WI38 (cell line): ENCODE data around the gene STX2.
"Not testable (repeated sequence)": the region's sequence is repeated elsewhere in the genome, so short reads cannot be mapped to it uniquely, and the experiment has no call there.

Experiments
- H3K4me3 ChIP-seq: 2 replicates; pipeline ENCODE4 v1.5.1; 2011; ENCODE audit warnings: low read depth, mild to moderate bottlenecking, control low read depth, low read length
- CTCF ChIP-seq: IDR thresholded peaks from 2 replicates; pipeline ENCODE4 v1.5.1; 2012; ENCODE audit warnings: low read depth, mild to moderate bottlenecking, control low read depth, low read length

STX2 gene

GRCh38 chr12:130863298-130863697, 24.2 kb upstream of the STX2 start:
- TF ChIP-seq CTCF: no peak
- no peak overlapping the region for H3K4me3 ChIP-seq

GRCh38 chr12:130862771-130863170, 23.7 kb upstream of the STX2 start:
- not testable (repeated sequence) for H3K4me3 ChIP-seq

- no peak overlapping the region for H3K4me3 ChIP-seq
- no peak for TF ChIP-seq CTCF
These were observed 23.1 kb upstream of the STX2 start for GRCh38 chr12:130862161-130862560.

GRCh38 chr12:130860311-130860710, 21.3 kb upstream of the STX2 start:
- TF ChIP-seq CTCF: no peak
- H3K4me3 ChIP-seq: no peak overlapping the region

GRCh38 chr12:130859161-130859560, 20.1 kb upstream of the STX2 start:
- no peak for TF ChIP-seq CTCF
- H3K4me3 ChIP-seq: no peak overlapping the region

- H3K4me3 ChIP-seq: no peak overlapping the region
- no peak for TF ChIP-seq CTCF
These were observed 19.0 kb upstream of the STX2 start for GRCh38 chr12:130858084-130858483.

- no peak overlapping the region for H3K4me3 ChIP-seq
- no peak for TF ChIP-seq CTCF
These were observed 17.0 kb upstream of the STX2 start for GRCh38 chr12:130856088-130856487.

- no peak overlapping the region for H3K4me3 ChIP-seq
- no peak for TF ChIP-seq CTCF
These were observed 11.5 kb upstream of the STX2 start for GRCh38 chr12:130850418-130851021.
